ENCODE data around the gene PLP2.

Gene PLP2

DNA sequence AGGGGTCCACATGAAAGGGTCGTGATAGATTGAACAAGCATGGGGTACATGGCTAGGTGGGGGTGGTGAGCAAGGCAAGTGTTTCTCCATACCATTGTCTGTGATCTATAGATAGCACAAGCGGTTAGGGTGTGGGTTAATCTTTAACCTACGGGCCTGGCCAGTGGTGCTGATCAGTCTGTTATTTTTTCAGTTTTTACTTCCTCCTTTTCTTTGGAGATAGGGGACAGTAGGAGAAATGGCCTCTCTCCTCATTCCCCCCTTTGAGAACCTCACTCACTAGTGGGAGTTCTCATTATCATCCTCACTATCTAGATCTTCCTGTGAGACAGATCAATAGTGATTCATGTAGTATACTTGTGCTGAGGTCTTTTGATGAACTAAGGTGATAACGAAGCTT lies 32.0 kb upstream of the PLP2 start:
- TF ChIP-seq SIN3A (IDR thresholded peaks at IDR 0.05; ENCODE audit: borderline replicate concordance, insufficient read depth, low read length) (no peak), REST (IDR thresholded peaks at IDR 0.05; ENCODE audit: insufficient read depth in 1 of 2, low read depth in 2 of 2, low read length in 2 of 2) (no peak), POLR2AphosphoS5 (IDR thresholded peaks at IDR 0.05; ENCODE audit: low read depth, low read length) (no peak), FOXP2 (optimal IDR thresholded peaks at IDR 0.05; ENCODE audit: borderline replicate concordance, extremely low read depth, extremely low read length, insufficient read depth) (no peak), TAF1 (IDR thresholded peaks at IDR 0.05; ENCODE audit: borderline replicate concordance, insufficient read depth, low read length) (no peak)

- TF ChIP-seq POLR2AphosphoS5 (IDR thresholded peaks at IDR 0.05; ENCODE audit: low read depth, low read length) = no peak
- no peak for TF ChIP-seq TAF1 (IDR thresholded peaks at IDR 0.05; ENCODE audit: borderline replicate concordance, insufficient read depth, low read length)
- TF ChIP-seq FOXP2 (optimal IDR thresholded peaks at IDR 0.05; ENCODE audit: borderline replicate concordance, extremely low read depth, extremely low read length, insufficient read depth) = no peak
- no peak for TF ChIP-seq REST (IDR thresholded peaks at IDR 0.05; ENCODE audit: insufficient read depth in 1 of 2, low read depth in 2 of 2, low read length in 2 of 2)
- TF ChIP-seq SIN3A (IDR thresholded peaks at IDR 0.05; ENCODE audit: borderline replicate concordance, insufficient read depth, low read length) = no peak
These were observed 24.4 kb upstream of the PLP2 start for GRCh38 chrX:49147282-49147681.

GRCh38 chrX:49147936-49148335 lies 23.8 kb upstream of the PLP2 start:
- TF ChIP-seq FOXP2 (optimal IDR thresholded peaks at IDR 0.05; ENCODE audit: borderline replicate concordance, extremely low read depth, extremely low read length, insufficient read depth) (no peak), REST (IDR thresholded peaks at IDR 0.05; ENCODE audit: insufficient read depth in 1 of 2, low read depth in 2 of 2, low read length in 2 of 2) (no peak), SIN3A (IDR thresholded peaks at IDR 0.05; ENCODE audit: borderline replicate concordance, insufficient read depth, low read length) (no peak), TAF1 (IDR thresholded peaks at IDR 0.05; ENCODE audit: borderline replicate concordance, insufficient read depth, low read length) (no peak), POLR2AphosphoS5 (IDR thresholded peaks at IDR 0.05; ENCODE audit: low read depth, low read length) (no peak)

DNA sequence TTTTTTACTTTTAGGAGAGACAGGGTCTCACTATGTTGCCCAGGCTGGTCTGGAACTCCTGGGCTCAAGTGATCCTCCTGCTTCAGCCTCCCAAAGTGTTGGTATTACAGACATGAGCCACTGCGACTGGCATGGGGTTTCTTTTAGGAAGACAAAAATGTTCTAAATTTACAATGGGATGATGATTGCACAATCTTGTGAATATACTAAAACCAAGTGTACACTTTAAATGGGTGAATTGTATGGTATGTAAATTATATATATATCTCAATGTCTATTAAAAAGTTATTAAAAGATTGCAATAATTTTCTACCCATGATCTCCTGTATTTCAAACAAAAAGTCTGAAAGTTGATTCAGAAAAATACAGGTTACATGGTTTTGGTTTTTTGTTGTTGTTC lies 18.2 kb upstream of the PLP2 start:
- TF ChIP-seq REST (IDR thresholded peaks at IDR 0.05; ENCODE audit: insufficient read depth in 1 of 2, low read depth in 2 of 2, low read length in 2 of 2) (no peak), SIN3A (IDR thresholded peaks at IDR 0.05; ENCODE audit: borderline replicate concordance, insufficient read depth, low read length) (no peak), TAF1 (IDR thresholded peaks at IDR 0.05; ENCODE audit: borderline replicate concordance, insufficient read depth, low read length) (no peak), FOXP2 (optimal IDR thresholded peaks at IDR 0.05; ENCODE audit: borderline replicate concordance, extremely low read depth, extremely low read length, insufficient read depth) (no peak), POLR2AphosphoS5 (IDR thresholded peaks at IDR 0.05; ENCODE audit: low read depth, low read length) (no peak)

All from PFSK-1 (cell line).